ENCODE measurements around the gene ENTPD8. TPM values are rescaled to one million over a fixed set of nuclear protein-coding genes. Genes with fewer than 3 reads are reported as not detected.
"Not testable (repeated sequence)": the region's sequence is repeated elsewhere in the genome, so short reads cannot be mapped to it uniquely, and the experiment has no call there.

The ENTPD8 gene
- total and polyA plus RNA-seq, 2 donors (not counting 1 experiment from before 2014, with no cell fraction given) = not detected

GRCh38 chr9:137467161-137467581 is 26.0 kb upstream of the ENTPD8 start:
- H3K27me3 ChIP-seq (replicated peaks in 1 of 4; ENCODE audit: control extremely low read depth in 1 of 4, control insufficient read depth in 3 of 4, insufficient read depth in 4 of 4, low read length in 3 of 4) = no peaks in the 10 kb centered on the region
- no peaks in the 10 kb centered on the region for H4K20me1 ChIP-seq (ENCODE audit: control insufficient read depth, insufficient read depth, low read length, poor library complexity, severe bottlenecking)
- no peak overlapping the region for H3K4me3 ChIP-seq (ENCODE audit: control extremely low read depth in 1 of 5, extremely low read depth in 1 of 5, insufficient read depth in 1 of 5, low read depth in 2 of 5, low read length in 4 of 5)
- H3K4me1 ChIP-seq (ENCODE audit: control insufficient read depth in 2 of 2, insufficient read depth in 2 of 2, low read length in 2 of 2) = peaks cover 5 to 9% of the 10 kb centered on the region in 2 donors
- ChIA-PET CTCF (no interaction called here), POLR2A (no interaction called here)
- TF ChIP-seq CTCF (IDR thresholded peaks at IDR 0.05) = no peak
- TF ChIP-seq EZH2 (IDR thresholded peaks at IDR 0.05; ENCODE audit: borderline replicate concordance, insufficient read depth, low read depth, low read length, poor library complexity, severe bottlenecking) = no peak
- no peak overlapping the region for H3K27ac Mint-ChIP-seq
- H3K4me1 Mint-ChIP-seq = peaks cover 7% of the 10 kb centered on the region
- no peaks in the 10 kb centered on the region for H3K9me3 Mint-ChIP-seq (ENCODE audit: insufficient read depth)
- H3K4me3 Mint-ChIP-seq = no peak overlapping the region
- no peaks in the 10 kb centered on the region for H3K9me3 ChIP-seq (ENCODE audit: control extremely low read depth in 1 of 3, control insufficient read depth in 2 of 3, insufficient read depth in 1 of 3, low read length in 2 of 3)
- H3K27ac ChIP-seq (ENCODE audit: low read length in 2 of 2) = no peak overlapping the region
- intact Hi-C loops (cut with micrococcal nuclease) = no loop called here
- no peak overlapping the region for H2AFZ ChIP-seq (ENCODE audit: insufficient read depth, low read depth, low read length, poor library complexity, severe bottlenecking)
- ATAC-seq (ENCODE audit: low read depth) = no peak
- no peak for DNase-seq
- 93% methylated on average over 14 of the region's 16 CpGs for WGBS (ENCODE audit: insufficient coverage)
- no peak overlapping the region for H3K9ac ChIP-seq (ENCODE audit: low read length)
- H3K79me2 ChIP-seq (ENCODE audit: control insufficient read depth, insufficient read depth, low read length) = no peaks in the 10 kb centered on the region
- no peaks in the 10 kb centered on the region for H3K36me3 ChIP-seq (replicated peaks in 1 of 2; ENCODE audit: control extremely low read depth in 1 of 2, control insufficient read depth in 1 of 2, extremely low read depth in 1 of 2, insufficient read depth in 2 of 2, low read length in 1 of 2)
- H3K27me3 Mint-ChIP-seq = no peaks in the 10 kb centered on the region
- no peak overlapping the region for H3K4me2 ChIP-seq (replicated peaks; ENCODE audit: low read depth, low read length, poor library complexity, severe bottlenecking)

DNA sequence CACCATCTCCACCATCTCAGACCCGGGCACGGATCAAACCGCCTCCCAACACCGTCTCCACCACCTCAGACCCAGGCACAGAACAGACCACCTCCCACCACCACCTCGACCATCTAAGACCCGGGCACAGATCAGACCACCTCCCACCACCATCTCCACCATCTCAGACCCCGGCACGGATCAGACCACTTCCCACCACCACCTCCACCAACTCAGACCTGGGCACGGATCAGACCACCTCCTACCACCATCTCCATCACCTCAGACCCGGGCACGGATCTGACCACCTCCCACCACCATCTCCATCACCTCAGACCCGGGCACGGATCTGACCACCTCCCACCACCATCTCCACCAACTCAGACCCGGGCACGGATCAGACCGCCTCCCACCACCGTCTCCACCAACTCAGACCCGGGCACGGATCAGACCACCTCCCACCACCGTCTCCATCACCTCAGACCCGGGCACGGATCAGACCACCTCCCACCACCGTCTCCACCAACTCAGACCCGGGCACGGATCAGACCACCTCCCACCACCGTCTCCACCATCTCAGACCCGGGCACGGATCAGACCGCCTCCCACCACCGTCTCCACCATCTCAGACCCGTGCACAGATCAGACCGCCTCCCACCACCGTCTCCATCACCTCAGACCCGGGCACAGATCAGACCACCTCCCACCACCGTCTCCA is 25.4 kb upstream of the ENTPD8 start:
- not testable (repeated sequence) for H3K27ac Mint-ChIP-seq

More for the DNA sequence above, 25.4 kb upstream of the ENTPD8 start:
- peaks cover 13% of the 10 kb centered on the region for H3K4me1 Mint-ChIP-seq
- H3K79me2 ChIP-seq (ENCODE audit: control insufficient read depth, insufficient read depth, low read length); H3K9me3 Mint-ChIP-seq (ENCODE audit: insufficient read depth); DNase-seq; H3K4me3 ChIP-seq (ENCODE audit: control extremely low read depth in 1 of 5, extremely low read depth in 1 of 5, insufficient read depth in 1 of 5, low read depth in 2 of 5, low read length in 4 of 5); H3K36me3 ChIP-seq (replicated peaks in 1 of 2; ENCODE audit: control extremely low read depth in 1 of 2, control insufficient read depth in 1 of 2, extremely low read depth in 1 of 2, insufficient read depth in 2 of 2, low read length in 1 of 2); H2AFZ ChIP-seq (ENCODE audit: insufficient read depth, low read depth, low read length, poor library complexity, severe bottlenecking); H3K27ac ChIP-seq (ENCODE audit: low read length in 2 of 2); H3K27me3 ChIP-seq (replicated peaks in 1 of 4; ENCODE audit: control extremely low read depth in 1 of 4, control insufficient read depth in 3 of 4, insufficient read depth in 4 of 4, low read length in 3 of 4); H3K9me3 ChIP-seq (ENCODE audit: control extremely low read depth in 1 of 3, control insufficient read depth in 2 of 3, insufficient read depth in 1 of 3, low read length in 2 of 3); intact Hi-C loops (cut with micrococcal nuclease); POLR2A ChIA-PET; H3K27me3 Mint-ChIP-seq; ATAC-seq (ENCODE audit: low read depth); H3K9ac ChIP-seq (ENCODE audit: low read length); H3K4me2 ChIP-seq (replicated peaks; ENCODE audit: low read depth, low read length, poor library complexity, severe bottlenecking); H3K4me3 Mint-ChIP-seq; CTCF ChIA-PET; H4K20me1 ChIP-seq (ENCODE audit: control insufficient read depth, insufficient read depth, low read length, poor library complexity, severe bottlenecking): not testable (repeated sequence)
- peaks cover 12 to 13% of the 10 kb centered on the region in 2 donors for H3K4me1 ChIP-seq (ENCODE audit: control insufficient read depth in 2 of 2, insufficient read depth in 2 of 2, low read length in 2 of 2)
- WGBS (ENCODE audit: insufficient coverage) = 93% methylated on average over 35 of the region's 35 CpGs

Measured in B cell (primary cell).